Measurements from ENCODE around the gene STAB1.

GRCh38 chr3:52502808-52503350 is 7.7 kb downstream of the STAB1 start:
- TF ChIP-seq REST (IDR thresholded peaks at IDR 0.05) = no peak
- no peak for TF ChIP-seq ESRRA (IDR thresholded peaks at IDR 0.05; ENCODE audit: borderline replicate concordance, low read length)
- no peak for TF ChIP-seq CTCF (IDR thresholded peaks at IDR 0.05)
- no peak for TF ChIP-seq SMC3 (IDR thresholded peaks at IDR 0.05)
- TF ChIP-seq RNF2 (IDR thresholded peaks at IDR 0.05; ENCODE audit: borderline replicate concordance, low read depth) = no peak
- TF ChIP-seq HDAC2 (IDR thresholded peaks at IDR 0.05) = no peak
- no peak for TF ChIP-seq HOXA7 (CRISPR knock-in tag; IDR thresholded peaks at IDR 0.05)
- TF ChIP-seq POLR2AphosphoS2 (conservative IDR thresholded peaks at IDR 0.05; ENCODE audit: low read length) = no peak
- TF ChIP-seq PHF8 (IDR thresholded peaks at IDR 0.05; ENCODE audit: borderline replicate concordance, low read depth) = no peak
- no peak for TF ChIP-seq FOXS1 (CRISPR knock-in tag; IDR thresholded peaks at IDR 0.05)
